Measurements from ENCODE around the gene TAS2R4. TPM values are rescaled to one million over a fixed set of nuclear protein-coding genes. Genes with fewer than 3 reads are reported as not detected.

TAS2R4 gene
- total RNA-seq, 1 experiment from 2014 or later, result 1.2 TPM

- Histone ChIP-seq H3K4me1 (ENCODE audit: control insufficient read depth in 1 of 2, insufficient read depth in 2 of 2, low read length in 2 of 2) (peaks cover 4 to 13% of the 10 kb centered on the region in 2 experiments; a peak in 3 of 4 replicates), H3K27ac (ENCODE audit: low read depth, low read length) (peak within 1 kb of the TSS; percentile 66), H3K79me2 (ENCODE audit: insufficient read depth, low read length) (peaks cover 48% of the 10 kb centered on the region), H2AFZ (ENCODE audit: low read depth, low read length, poor library complexity, severe bottlenecking) (peak within 1 kb of the TSS; percentile 97), H4K20me1 (ENCODE audit: insufficient read depth) (peaks cover 6% of the 10 kb centered on the region; the same call in 1 of the 2 replicates), H3K27me3 (ENCODE audit: insufficient read depth, low read length) (no peaks in the 10 kb centered on the region), H3K36me3 (ENCODE audit: control insufficient read depth in 1 of 2, insufficient read depth in 2 of 2, low read length in 2 of 2) (peaks cover 23 to 24% of the 10 kb centered on the region in 2 experiments), H3K9ac (ENCODE audit: low read length) (peak within 1 kb of the TSS; percentile 89), H3K9me2 (ENCODE audit: insufficient read depth) (no peaks in the 10 kb centered on the region), H3K9me3 (ENCODE audit: control insufficient read depth in 1 of 2, insufficient read depth in 1 of 2, low read depth in 1 of 2, low read length in 2 of 2) (no peaks in the 10 kb centered on the region), H3K4me3 (replicated peaks in 1 of 2; ENCODE audit: low read depth in 1 of 2, low read length in 2 of 2) (peak within 1 kb of the TSS; percentile 86 to 88), H3K4me2 (ENCODE audit: low read length) (peak within 1 kb of the TSS; percentile 84)
- RAD21 ChIA-PET (ENCODE audit: low non-redundant PET in 1 of 2, low total read pairs in 2 of 2, uncharacterized antibody in 2 of 2, unreplicated experiment in 2 of 2), result no interaction called here
- CTCF ChIA-PET, result interaction anchor here (0.8 to 2.5 kb wide), 15 partner anchors 8 to 451 kb away, joined by 3 to 21 read pairs (median 3); partner anchors contain the start of gene WEE2
- intact Hi-C loops (cut with micrococcal nuclease), result loop anchor here (1.0 to 10.0 kb wide), 3 partner anchors 84 to 723 kb away; partner anchors contain the start of genes AGK and MRPS33
- ATAC-seq (peak; percentile 88), DNase-seq (ENCODE audit: low read depth, low spot score) (peak; percentile 95)
- POLR2A ChIA-PET, result interaction anchor here (0.7 to 1.4 kb wide), 3 partner anchors 16 to 83 kb away, joined by 3 to 4 read pairs (median 3); no protein-coding TSS in a partner anchor
- no TSS peak for BruUV-seq (replicated peaks)
- peak; percentile 75 for TF ChIP-seq ELF1 (IDR thresholded peaks at IDR 0.05; ENCODE audit: borderline replicate concordance, low read depth)
- TF ChIP-seq ZBTB33 (IDR thresholded peaks at IDR 0.05; ENCODE audit: extremely low read depth, insufficient replicate concordance, low read length), result peak; percentile 55
- TF ChIP-seq SP1 (IDR thresholded peaks at IDR 0.05; ENCODE audit: low read depth), result peak; percentile 95
- peak; percentile 69 for TF ChIP-seq YY1 (IDR thresholded peaks at IDR 0.05; ENCODE audit: extremely low read depth, insufficient replicate concordance, low read depth, low read length)
- peak; percentile 78 for TF ChIP-seq CEBPB (IDR thresholded peaks at IDR 0.05; ENCODE audit: low read depth)
- peak; percentile 95; the same call in 1 of the 2 replicates for TF ChIP-seq SIN3A (IDR thresholded peaks at IDR 0.05; ENCODE audit: low read depth)
- TF ChIP-seq SRF (IDR thresholded peaks at IDR 0.05; ENCODE audit: low read depth), result peak; percentile 96
- TF ChIP-seq POLR2AphosphoS5 (IDR thresholded peaks at IDR 0.05; ENCODE audit: low read depth, low read length), result peak; percentile 92
- TF ChIP-seq RAD21 (IDR thresholded peaks at IDR 0.05; ENCODE audit: low read depth), result peak; percentile 64
- no peak for TF ChIP-seq ZNF274 (IDR thresholded peaks at IDR 0.05; ENCODE audit: low read depth, low read length)
- TF ChIP-seq EZH2 (IDR thresholded peaks at IDR 0.05), result no peak
- TF ChIP-seq ATF3 (IDR thresholded peaks at IDR 0.05), result no peak; the same call in 1 of the 2 replicates
- no peak for TF ChIP-seq EZH2phosphoT487 (IDR thresholded peaks at IDR 0.05; ENCODE audit: borderline replicate concordance)
- peak; percentile 77 for TF ChIP-seq TCF7L2 (IDR thresholded peaks at IDR 0.05; ENCODE audit: borderline replicate concordance, extremely low read depth, insufficient read depth, insufficient read length)
- peak; percentile 97 for TF ChIP-seq MAX (IDR thresholded peaks at IDR 0.05)
- no peak; the same call in 1 of the 2 replicates for TF ChIP-seq JUND (IDR thresholded peaks at IDR 0.05)
- no peak for TF ChIP-seq ZFX (IDR thresholded peaks at IDR 0.05)
- TF ChIP-seq EGR1 (IDR thresholded peaks at IDR 0.05; ENCODE audit: low read depth), result peak; percentile 92
- peak; percentile 100 for TF ChIP-seq CBX3 (IDR thresholded peaks at IDR 0.05; ENCODE audit: low read depth)
- TF ChIP-seq, protein P1, sequence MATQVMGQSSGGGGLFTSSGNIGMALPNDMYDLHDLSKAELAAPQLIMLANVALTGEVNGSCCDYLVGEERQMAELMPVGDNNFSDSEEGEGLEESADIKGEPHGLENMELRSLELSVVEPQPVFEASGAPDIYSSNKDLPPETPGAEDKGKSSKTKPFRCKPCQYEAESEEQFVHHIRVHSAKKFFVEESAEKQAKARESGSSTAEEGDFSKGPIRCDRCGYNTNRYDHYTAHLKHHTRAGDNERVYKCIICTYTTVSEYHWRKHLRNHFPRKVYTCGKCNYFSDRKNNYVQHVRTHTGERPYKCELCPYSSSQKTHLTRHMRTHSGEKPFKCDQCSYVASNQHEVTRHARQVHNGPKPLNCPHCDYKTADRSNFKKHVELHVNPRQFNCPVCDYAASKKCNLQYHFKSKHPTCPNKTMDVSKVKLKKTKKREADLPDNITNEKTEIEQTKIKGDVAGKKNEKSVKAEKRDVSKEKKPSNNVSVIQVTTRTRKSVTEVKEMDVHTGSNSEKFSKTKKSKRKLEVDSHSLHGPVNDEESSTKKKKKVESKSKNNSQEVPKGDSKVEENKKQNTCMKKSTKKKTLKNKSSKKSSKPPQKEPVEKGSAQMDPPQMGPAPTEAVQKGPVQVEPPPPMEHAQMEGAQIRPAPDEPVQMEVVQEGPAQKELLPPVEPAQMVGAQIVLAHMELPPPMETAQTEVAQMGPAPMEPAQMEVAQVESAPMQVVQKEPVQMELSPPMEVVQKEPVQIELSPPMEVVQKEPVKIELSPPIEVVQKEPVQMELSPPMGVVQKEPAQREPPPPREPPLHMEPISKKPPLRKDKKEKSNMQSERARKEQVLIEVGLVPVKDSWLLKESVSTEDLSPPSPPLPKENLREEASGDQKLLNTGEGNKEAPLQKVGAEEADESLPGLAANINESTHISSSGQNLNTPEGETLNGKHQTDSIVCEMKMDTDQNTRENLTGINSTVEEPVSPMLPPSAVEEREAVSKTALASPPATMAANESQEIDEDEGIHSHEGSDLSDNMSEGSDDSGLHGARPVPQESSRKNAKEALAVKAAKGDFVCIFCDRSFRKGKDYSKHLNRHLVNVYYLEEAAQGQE (IDR thresholded peaks at IDR 0.05; ENCODE audit: low read depth), result no peak
- TF ChIP-seq FOSL1 (IDR thresholded peaks at IDR 0.05; ENCODE audit: low read depth), result 0 out of 2 replicates have a peak, but pooled peaks have one; percentile 29
- peak; percentile 81 for TF ChIP-seq POLR2A (IDR thresholded peaks at IDR 0.05; ENCODE audit: borderline replicate concordance, extremely low read depth, insufficient read depth, insufficient read length)
Observed at GRCh38 chr7:141737836-141738591, 38.5 kb upstream of the TAS2R4 start, which contains the start of gene SSBP1. Gene SSBP1, plus strand, starts transcription at chr7:141738358. Its CDS starts 809 bp downstream, at chr7:141739167.

Measured in HCT116 (cell line).